Sigmoid colon (tissue), 7 donors: Measurements from ENCODE around the gene HEPN1. TPM values are rescaled to one million over a fixed set of nuclear protein-coding genes. Genes with fewer than 3 reads are reported as not detected.
A peak's percentile ranks its signal among the peaks of the same experiment; 100 is the strongest.

ENCODE experiments used
- DNase-seq: peaks from one replicate; pipeline ENCODE4 v3.0.0-alpha.2; 2019
- H3K27ac ChIP-seq, 4 donors: fragments of 200-600 bp; sonication (generic); one replicate each; pipeline ENCODE4 v1.5.1; 2016 to 2019; ENCODE audit warnings: mild to moderate bottlenecking in 1 of 4
- H3K27me3 ChIP-seq, 3 donors: fragments of 200-600 bp; sonication (generic); one replicate each; pipeline ENCODE4 v1.5.1; 2019; ENCODE audit warnings: mild to moderate bottlenecking in 1 of 3
- H3K36me3 ChIP-seq, 4 donors: fragments of 200-600 bp; sonication (generic); one replicate each; pipeline ENCODE4 v1.5.1; 2016 to 2019
- H3K4me1 ChIP-seq, 4 donors: fragments of 200-600 bp; sonication (generic); one replicate each; pipeline ENCODE4 v1.5.1; 2017 to 2019
- H3K4me3 ChIP-seq, 4 donors: fragments of 200-600 bp; sonication (generic); one replicate each; pipeline ENCODE4 v1.5.1; 2017 to 2019; ENCODE audit warnings: mild to moderate bottlenecking in 2 of 4, moderate library complexity in 1 of 4
- H3K9me3 ChIP-seq, 4 donors: fragments of 200-600 bp in 3 of 4; sonication (generic) in 3 of 4; one replicate each; pipeline versions ENCODE4 v1.5.1 to v1.6.1; 2013 to 2019
- EP300 ChIP-seq, 4 donors: sonication (generic); formaldehyde crosslinking; IDR thresholded peaks; one replicate each; pipeline ENCODE4 v1.6.1; 2017; ENCODE audit warnings: antibody characterized with exemption in 4 of 4
- POLR2A ChIP-seq, 2 donors: fragments of 450-650 bp; IDR thresholded peaks; one replicate each; pipeline ENCODE4 v1.6.1; 2016; ENCODE audit warnings: antibody characterized with exemption in 2 of 2, mild to moderate bottlenecking in 2 of 2, moderate library complexity in 2 of 2
- POLR2AphosphoS5 ChIP-seq, 4 donors: sonication (generic); formaldehyde crosslinking; IDR thresholded peaks; one replicate each; pipeline ENCODE4 v1.6.1; 2017; ENCODE audit warnings: antibody characterized with exemption in 4 of 4
- WGBS, 2 donors: extraction: QIAGEN DNeasy Blood & Tissue Kit; methylation state at CpG; one replicate each; pipeline ENCODE4 v1.1.7; 2013; 5-methylcytosine and 5-hydroxymethylcytosine counted together
- intact Hi-C: fragments of 100-400 bp; cut with DNase I; formaldehyde crosslinking; loops from one replicate; pipeline ENCODE4 v1.15.1; 2023
- polyA plus RNA-seq, 3 donors: library from polyadenylated mRNA; stranded (reverse); fragments of 200-250 nt; gene quantifications; one replicate each; pipeline ENCODE4 v1.2.3, GENCODE V29; 2013
- total RNA-seq, 4 donors: library from RNA; depleted of rRNA; stranded (reverse); fragments of >200 nt; gene quantifications; one replicate each; pipeline ENCODE4 v1.1.0, GENCODE V29; 2016
- TF ChIP-seq, protein P1 (sequence below), 4 experiments: fragments of 450-650 bp in 3 of 4; fragments of 200-600 bp in 1 of 4; IDR thresholded peaks; one replicate each; pipeline ENCODE4 v1.5.1; 2016 to 2019; ENCODE audit warnings: antibody characterized with exemption in 4 of 4, mild to moderate bottlenecking in 3 of 4, moderate library complexity in 2 of 4
- donor health status: healthy with polysubstance abuse.
- donor health status: Bipolar disorder and iron deficiency.
- donor health status: healthy.

HEPN1 gene
- total and polyA plus RNA-seq, 7 donors: 0.04 TPM; not detected in 6

GRCh38 chr11:124893781-124894401, 25.2 kb upstream of the HEPN1 start:
- intact Hi-C loops: no loop called here
- 91 to 93% methylated on average over 14 of the region's 14 CpGs for WGBS, 2 donors
- H3K4me1 ChIP-seq: peaks cover 0 to 7% (median 6%) of the 10 kb centered on the region in 4 donors

GRCh38 chr11:124894606-124895430, 24.2 kb upstream of the HEPN1 start:
- Histone ChIP-seq H3K4me1 (peaks cover 0 to 12% (median 7%) of the 10 kb centered on the region in 4 donors), H3K27me3 (peaks cover 0 to 11% (median 0%) of the 10 kb centered on the region in 3 donors), H3K36me3 (no peaks in the 10 kb centered on the region), H3K4me3 (peak overlapping the region in 1 of 4 donors; percentile 26), H3K27ac (peak overlapping the region in 1 of 4 donors; percentile 74), H3K9me3 (no peaks in the 10 kb centered on the region)
- intact Hi-C loops: no loop called here
- WGBS, 2 donors: 65 to 76% methylated on average over 4 of the region's 4 CpGs
- TF ChIP-seq EP300 (IDR thresholded peaks at IDR 0.05) (no peak), POLR2AphosphoS5 (IDR thresholded peaks at IDR 0.05) (no peak), POLR2A (IDR thresholded peaks at IDR 0.05) (no peak)
- TF ChIP-seq, protein P1, sequence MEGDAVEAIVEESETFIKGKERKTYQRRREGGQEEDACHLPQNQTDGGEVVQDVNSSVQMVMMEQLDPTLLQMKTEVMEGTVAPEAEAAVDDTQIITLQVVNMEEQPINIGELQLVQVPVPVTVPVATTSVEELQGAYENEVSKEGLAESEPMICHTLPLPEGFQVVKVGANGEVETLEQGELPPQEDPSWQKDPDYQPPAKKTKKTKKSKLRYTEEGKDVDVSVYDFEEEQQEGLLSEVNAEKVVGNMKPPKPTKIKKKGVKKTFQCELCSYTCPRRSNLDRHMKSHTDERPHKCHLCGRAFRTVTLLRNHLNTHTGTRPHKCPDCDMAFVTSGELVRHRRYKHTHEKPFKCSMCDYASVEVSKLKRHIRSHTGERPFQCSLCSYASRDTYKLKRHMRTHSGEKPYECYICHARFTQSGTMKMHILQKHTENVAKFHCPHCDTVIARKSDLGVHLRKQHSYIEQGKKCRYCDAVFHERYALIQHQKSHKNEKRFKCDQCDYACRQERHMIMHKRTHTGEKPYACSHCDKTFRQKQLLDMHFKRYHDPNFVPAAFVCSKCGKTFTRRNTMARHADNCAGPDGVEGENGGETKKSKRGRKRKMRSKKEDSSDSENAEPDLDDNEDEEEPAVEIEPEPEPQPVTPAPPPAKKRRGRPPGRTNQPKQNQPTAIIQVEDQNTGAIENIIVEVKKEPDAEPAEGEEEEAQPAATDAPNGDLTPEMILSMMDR (IDR thresholded peaks at IDR 0.05): no peak
- DNase-seq: peak; percentile 41

More at GRCh38 chr11:124893781-124894401, 25.2 kb upstream of the HEPN1 start:
- no peaks in the 10 kb centered on the region for H3K36me3 ChIP-seq
- H3K27ac ChIP-seq: peak overlapping the region in 1 of 4 donors; percentile 74
- TF ChIP-seq POLR2AphosphoS5 (IDR thresholded peaks at IDR 0.05) (no peak), EP300 (IDR thresholded peaks at IDR 0.05) (no peak), POLR2A (IDR thresholded peaks at IDR 0.05) (no peak)
- TF ChIP-seq, protein P1 (IDR thresholded peaks at IDR 0.05): no peak
- H3K4me3 ChIP-seq: no peak overlapping the region
- no peaks in the 10 kb centered on the region for H3K9me3 ChIP-seq
- peaks cover 0 to 15% (median 0%) of the 10 kb centered on the region in 3 donors for H3K27me3 ChIP-seq
- peak; percentile 57 for DNase-seq

GRCh38 chr11:124895471-124895971, 23.5 kb upstream of the HEPN1 start:
- peak overlapping the region in 2 of 4 donors; percentile 43 to 74 for H3K27ac ChIP-seq
- no peaks in the 10 kb centered on the region for H3K9me3 ChIP-seq
- peak; percentile 58 for DNase-seq
- intact Hi-C loops: no loop called here
- 89 to 91% methylated on average over 20 of the region's 20 CpGs for WGBS, 2 donors
- H3K27me3 ChIP-seq: peaks cover 0 to 9% (median 0%) of the 10 kb centered on the region in 3 donors
- peak overlapping the region in 1 of 4 donors; percentile 26 for H3K4me3 ChIP-seq
- no peaks in the 10 kb centered on the region for H3K36me3 ChIP-seq
- peaks cover 0 to 12% (median 6%) of the 10 kb centered on the region in 4 donors for H3K4me1 ChIP-seq
- TF ChIP-seq POLR2AphosphoS5 (IDR thresholded peaks at IDR 0.05) (no peak), EP300 (IDR thresholded peaks at IDR 0.05) (no peak), POLR2A (IDR thresholded peaks at IDR 0.05) (no peak)
- TF ChIP-seq, protein P1 (IDR thresholded peaks at IDR 0.05): no peak

- Histone ChIP-seq H3K9me3 (no peaks in the 10 kb centered on the region), H3K4me3 (peak overlapping the region in 3 of 4 donors; percentile 19 to 26 (median 21)), H3K27ac (peak overlapping the region; percentile 43 to 74 (median 50)), H3K36me3 (no peaks in the 10 kb centered on the region), H3K27me3 (peaks cover 0 to 2% (median 0%) of the 10 kb centered on the region in 3 donors), H3K4me1 (peaks cover 0 to 12% (median 6%) of the 10 kb centered on the region in 4 donors)
- DNase-seq: peak; percentile 59
- intact Hi-C loops: no loop called here
- 87 to 93% methylated on average over 16 of the region's 16 CpGs for WGBS, 2 donors
- TF ChIP-seq EP300 (IDR thresholded peaks at IDR 0.05) (no peak), POLR2AphosphoS5 (IDR thresholded peaks at IDR 0.05) (no peak), POLR2A (IDR thresholded peaks at IDR 0.05) (no peak)
- TF ChIP-seq, protein P1 (IDR thresholded peaks at IDR 0.05): no peak
Observed at GRCh38 chr11:124896071-124896750, 22.8 kb upstream of the HEPN1 start.
